Natural killer cell treated with Interleukin-12 subunit alpha and Interleukin-12 subunit beta and Interleukin-15 and Interleukin-18, amount 100 ng/mL, for 72 hours (primary cell): ENCODE data around the gene FRS3. TPM values are rescaled to one million over a fixed set of nuclear protein-coding genes. Genes with fewer than 3 reads are reported as not detected.

ENCODE experiments used
- total RNA-seq, 2 donors: library from RNA; stranded (reverse); gene quantifications; one replicate each; pipeline ENCODE4 v1.2.3, GENCODE V29; 2022

Gene FRS3
- total RNA-seq, 2 donors from 2014 or later, result 7.4 to 9.5 TPM

Other genes starting within 250 kb of the FRS3 start
- 100 to 1,000 TPM in 1 of 2 donors, 10 to 100 TPM in 1; 52.4 to 110 TPM for gene FOXP4, start 233.5 kb downstream of the FRS3 start, total RNA-seq
- not detected for gene MDFI, start 141.4 kb downstream of the FRS3 start, total RNA-seq
- 10 to 100 TPM; 36.0 to 40.1 TPM for gene TFEB, start 44.3 kb downstream of the FRS3 start, total RNA-seq
- not detected for gene PGC, start 32.5 kb downstream of the FRS3 start, total RNA-seq
- gene PRICKLE4, start 882 bp upstream of the FRS3 start, total RNA-seq, result not detected
- 100 to 1,000 TPM; 208 to 284 TPM for gene TOMM6, start 7.8 kb upstream of the FRS3 start, total RNA-seq
- 10 to 100 TPM in 1 of 2 donors, 1 to 10 TPM in 1; 8.2 to 15.3 TPM for gene USP49, start 115.5 kb upstream of the FRS3 start, total RNA-seq
- gene MED20, start 141.2 kb upstream of the FRS3 start, total RNA-seq, result 10 to 100 TPM; 25.5 to 33.0 TPM
- gene BYSL, start 141.6 kb upstream of the FRS3 start, total RNA-seq, result 10 to 100 TPM; 48.3 to 73.9 TPM
- 100 to 1,000 TPM; 382 to 466 TPM for gene CCND3, start 161.9 kb upstream of the FRS3 start, total RNA-seq